ENCODE data around the gene PIGR. TPM values are rescaled to one million over a fixed set of nuclear protein-coding genes. Genes with fewer than 3 reads are reported as not detected.

The PIGR gene
- total and polyA plus RNA-seq, 9 of the 15 experiments (the other 6 are each of a cell fraction or from before 2014, with no cell fraction given): 0.01 to 1.5 (median 0.03) TPM; not detected in 4

DNA sequence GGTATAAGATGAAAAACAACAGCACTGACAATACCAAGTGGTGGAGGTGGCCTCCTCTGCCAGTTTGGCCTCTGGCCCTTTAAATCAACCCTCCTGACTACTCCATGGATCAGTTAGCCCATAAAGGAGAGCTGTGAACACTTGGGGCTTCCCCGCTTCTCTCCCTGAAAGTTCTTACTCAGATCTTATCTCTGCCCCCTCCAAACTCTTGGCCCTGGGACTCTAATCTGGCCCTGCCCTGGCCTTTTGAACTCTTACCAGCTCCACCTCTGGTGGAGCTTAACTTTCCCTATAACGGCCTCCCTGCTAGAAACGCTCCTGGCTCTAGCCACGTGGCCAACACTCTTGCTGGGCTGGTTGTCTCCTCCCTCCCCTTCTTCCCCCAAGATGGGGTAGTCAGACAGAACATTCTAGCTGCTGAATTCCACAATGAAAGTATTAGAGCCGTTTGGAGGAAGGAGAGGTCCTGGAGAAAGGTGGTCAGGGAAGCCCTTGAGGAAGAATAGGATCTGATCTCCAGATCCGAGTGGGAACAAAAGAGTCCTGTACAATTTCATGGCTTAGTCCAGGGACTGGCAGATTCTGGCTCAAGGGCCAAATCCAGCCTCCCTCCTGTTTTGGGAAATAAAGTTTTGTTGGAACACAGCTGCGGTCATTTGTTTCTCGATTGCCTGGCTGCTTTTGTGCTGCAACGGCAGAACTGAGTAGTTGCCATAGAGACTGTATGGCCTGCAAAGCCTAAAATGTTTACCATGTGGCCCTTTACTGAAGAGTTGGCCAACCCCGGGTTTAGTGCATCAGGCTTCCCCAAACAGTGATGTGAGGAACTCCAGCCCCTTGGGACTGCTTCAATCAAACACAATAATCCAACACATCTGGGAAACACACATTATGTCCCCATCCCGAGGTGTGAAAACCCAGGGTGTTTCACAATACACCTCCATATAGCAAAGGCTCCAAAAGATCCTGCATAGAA is 9.5 kb upstream of the PIGR start (continued):
- TF ChIP-seq MYC (IDR thresholded peaks at IDR 0.05; ENCODE audit: low read depth, low read length) (peak; percentile 90), MYC (CRISPR knock-in tag; IDR thresholded peaks at IDR 0.05; ENCODE audit: borderline replicate concordance, low read depth) (no peak), PTBP1 (IDR thresholded peaks at IDR 0.05; ENCODE audit: low read depth, low read length) (no peak), SAFB (IDR thresholded peaks at IDR 0.05; ENCODE audit: borderline replicate concordance, low read depth, low read length) (no peak), NRF1 (conservative IDR thresholded peaks at IDR 0.05 in 1 of 2, IDR thresholded peaks at IDR 0.05 in 1 of 2) (no peak)

GRCh38 chr1:206954459-206955342 is 8.4 kb upstream of the PIGR start:
- 53% methylated on average over 10 of the region's 10 CpGs for WGBS (ENCODE audit: insufficient coverage, low coverage, missing lambda C conversion rate)
- Histone ChIP-seq H2AFZ (ENCODE audit: low read depth, low read length) (peak overlapping the region; percentile 95), H3K27me3 (ENCODE audit: control insufficient read depth in 2 of 2, insufficient read depth in 2 of 2, low read length in 2 of 2) (no peaks in the 10 kb centered on the region), H3K9me3 (replicated peaks; ENCODE audit: control insufficient read depth, insufficient read depth, low read depth, low read length) (no peaks in the 10 kb centered on the region), H3K79me2 (ENCODE audit: control insufficient read depth, insufficient read depth, low read length) (no peaks in the 10 kb centered on the region), H3K4me3 (no peak overlapping the region), H3K36me3 (ENCODE audit: control insufficient read depth, insufficient read depth, low read length) (no peaks in the 10 kb centered on the region), H3K4me2 (ENCODE audit: insufficient read depth, low read length) (no peak overlapping the region), H3K4me1 (replicated peaks in 1 of 2; ENCODE audit: control insufficient read depth in 2 of 2, insufficient read depth in 2 of 2, low read length in 2 of 2) (peaks cover 6 to 22% of the 10 kb centered on the region in 2 experiments; a peak in 4 of 5 replicates), H4K20me1 (replicated peaks; ENCODE audit: control insufficient read depth, insufficient read depth, low read length) (no peaks in the 10 kb centered on the region), H3K9ac (ENCODE audit: insufficient read depth in 1 of 2, low read depth in 2 of 2, low read length in 2 of 2) (no peak overlapping the region; a peak in 1 of 4 replicates), H3K9me1 (ENCODE audit: control insufficient read depth, insufficient read depth, low read length) (no peaks in the 10 kb centered on the region), H3K27ac (ENCODE audit: extremely low read depth, low read depth, low read length) (no peak overlapping the region)
- CTCF ChIA-PET (ENCODE audit: low intra/inter-chr PET ratio): no interaction called here
- intact Hi-C loops (cut with micrococcal nuclease): no loop called here
- no TSS peak for BruUV-seq (replicated peaks)
- no peak for ATAC-seq
- in situ Hi-C loops (cut with MboI): no loop called here
- FAIRE-seq: no peak
- no peak for DNase-seq (ENCODE audit: extremely low read depth in 1 of 4, low spot score in 3 of 4)
- POLR2A ChIA-PET: interaction anchor here (0.5 to 2.1 kb wide), 12 partner anchors 8 to 865 kb away, joined by 3 to 9 read pairs (median 3); partner anchors contain the start of gene PIGR
- TF ChIP-seq AFF4 (CRISPR knock-in tag; IDR thresholded peaks at IDR 0.05) (0 out of 2 replicates have a peak, but pooled peaks have one; percentile 36), RBM34 (IDR thresholded peaks at IDR 0.05; ENCODE audit: borderline replicate concordance, insufficient read depth, low read length) (no peak), ASH1L (IDR thresholded peaks at IDR 0.05; ENCODE audit: borderline replicate concordance, low read depth, partially characterized antibody) (no peak), SAFB (IDR thresholded peaks at IDR 0.05; ENCODE audit: borderline replicate concordance, low read depth, low read length) (no peak), MYC (IDR thresholded peaks at IDR 0.05; ENCODE audit: low read depth, low read length) (0 out of 2 replicates have a peak, but pooled peaks have one; percentile 4), MYC (CRISPR knock-in tag; IDR thresholded peaks at IDR 0.05; ENCODE audit: borderline replicate concordance, low read depth) (no peak)
- TF ChIP-seq, protein P1, sequence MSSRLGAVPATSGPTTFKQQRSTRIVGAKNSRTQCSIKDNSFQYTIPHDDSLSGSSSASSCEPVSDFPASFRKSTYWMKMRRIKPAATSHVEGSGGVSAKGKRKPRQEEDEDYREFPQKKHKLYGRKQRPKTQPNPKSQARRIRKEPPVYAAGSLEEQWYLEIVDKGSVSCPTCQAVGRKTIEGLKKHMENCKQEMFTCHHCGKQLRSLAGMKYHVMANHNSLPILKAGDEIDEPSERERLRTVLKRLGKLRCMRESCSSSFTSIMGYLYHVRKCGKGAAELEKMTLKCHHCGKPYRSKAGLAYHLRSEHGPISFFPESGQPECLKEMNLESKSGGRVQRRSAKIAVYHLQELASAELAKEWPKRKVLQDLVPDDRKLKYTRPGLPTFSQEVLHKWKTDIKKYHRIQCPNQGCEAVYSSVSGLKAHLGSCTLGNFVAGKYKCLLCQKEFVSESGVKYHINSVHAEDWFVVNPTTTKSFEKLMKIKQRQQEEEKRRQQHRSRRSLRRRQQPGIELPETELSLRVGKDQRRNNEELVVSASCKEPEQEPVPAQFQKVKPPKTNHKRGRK (tag; IDR thresholded peaks at IDR 0.05): peak; percentile 40; the same call in 1 of the 2 replicates
